HEK293T (cell line): ENCODE measurements around the gene CA11.
A peak's percentile ranks its signal among the peaks of the same experiment; 100 is the strongest.

Experiments
- CTCF ChIA-PET: fragments of 350-600 bp; formaldehyde crosslinking; extraction: SDS; loops from one replicate; lab custom pipeline; 2021; ENCODE audit warnings: antibody characterized with exemption, inconsistent platforms; lab: Yijun Ruan, JAX
- POLR2A ChIA-PET: fragments of 350-600 bp; formaldehyde crosslinking; extraction: SDS; loops from one replicate; lab custom pipeline; 2020; ENCODE audit warnings: antibody characterized with exemption, inconsistent platforms; lab: Yijun Ruan, JAX
- DNase-seq: peaks from one replicate; pipeline ENCODE4 v3.0.0; 2012; ENCODE audit warnings: mixed read lengths; ENCODE audit errors: extremely low spot score
- ARNT ChIP-seq: fragments of 450-650 bp; IDR thresholded peaks from 2 replicates; pipeline ENCODE4 v1.6.1; 2017; ENCODE audit warnings: mild to moderate bottlenecking
- BHLHE40 ChIP-seq: fragments of 450-650 bp; IDR thresholded peaks from 2 replicates; pipeline ENCODE4 v1.6.1; 2016; ENCODE audit warnings: mild to moderate bottlenecking, moderate library complexity, borderline replicate concordance
- CTBP1 ChIP-seq: fragments of 450-650 bp; IDR thresholded peaks from 2 replicates; pipeline ENCODE4 v1.6.1; 2016; ENCODE audit warnings: borderline replicate concordance
- ELF4 ChIP-seq: fragments of 450-650 bp; IDR thresholded peaks from 2 replicates; pipeline ENCODE4 v1.6.1; 2017; ENCODE audit warnings: antibody characterized with exemption
- FOXA1 ChIP-seq: fragments of 450-650 bp; IDR thresholded peaks from 2 replicates; pipeline ENCODE4 v1.6.1; 2016; ENCODE audit warnings: mild to moderate bottlenecking
- FOXK2 ChIP-seq: fragments of 450-650 bp; IDR thresholded peaks from 2 replicates; pipeline ENCODE4 v1.6.1; 2016; ENCODE audit warnings: mild to moderate bottlenecking
- FOXM1 ChIP-seq: fragments of 450-650 bp; IDR thresholded peaks from 2 replicates; pipeline ENCODE4 v1.6.1; 2017; ENCODE audit warnings: mild to moderate bottlenecking, borderline replicate concordance
- HDGF ChIP-seq: fragments of 450-650 bp; IDR thresholded peaks from 2 replicates; pipeline ENCODE4 v1.6.1; 2017; ENCODE audit warnings: antibody characterized with exemption, borderline replicate concordance
- L3MBTL2 ChIP-seq: fragments of 450-650 bp; conservative IDR thresholded peaks from 2 replicates; pipeline ENCODE4 v1.6.1; 2016; ENCODE audit warnings: mild to moderate bottlenecking
- LEF1 ChIP-seq: fragments of 450-650 bp; IDR thresholded peaks from 2 replicates; pipeline ENCODE4 v1.6.1; 2017; ENCODE audit warnings: mild to moderate bottlenecking, borderline replicate concordance
- NFRKB ChIP-seq: fragments of 450-650 bp; IDR thresholded peaks from 2 replicates; pipeline ENCODE4 v1.6.1; 2016; ENCODE audit warnings: mild to moderate bottlenecking, moderate library complexity
- PKNOX1 ChIP-seq: fragments of 450-650 bp; IDR thresholded peaks from 2 replicates; pipeline ENCODE4 v1.6.1; 2016
- SP1 ChIP-seq: fragments of 450-650 bp; IDR thresholded peaks from 2 replicates; pipeline ENCODE4 v1.6.1; 2017
- SUZ12 ChIP-seq: fragments of 450-650 bp; IDR thresholded peaks from 2 replicates; pipeline ENCODE4 v1.6.1; 2016; ENCODE audit warnings: mild to moderate bottlenecking
- TARDBP ChIP-seq: fragments of 450-650 bp; IDR thresholded peaks from 2 replicates; pipeline ENCODE4 v1.6.1; 2016
- ZNF384 ChIP-seq: fragments of 450-650 bp; IDR thresholded peaks from 2 replicates; pipeline ENCODE4 v1.6.1; 2016

Gene CA11

GRCh38 chr19:48615231-48616040, 30.6 kb downstream of the CA11 start:
- ChIA-PET CTCF (no interaction called here), POLR2A (interaction anchor here (0.7 to 2.0 kb wide), 6 partner anchors 9 to 181 kb away, joined by 3 to 6 read pairs (median 4); partner anchors contain the start of gene CA11)
- TF ChIP-seq CTBP1 (no peak), L3MBTL2 (no peak), FOXA1 (no peak), PKNOX1 (no peak), HDGF (no peak), FOXK2 (no peak), FOXM1 (no peak), SP1 (no peak)
- no peak for DNase-seq

- DNase-seq, result peak; percentile 39
- POLR2A ChIA-PET, result interaction anchor here (0.9 to 1.3 kb wide), 3 partner anchors 9 to 181 kb away, joined by 3 to 6 read pairs (median 4); no protein-coding TSS in a partner anchor
- CTCF ChIA-PET, result no interaction called here
- no peak for TF ChIP-seq CTBP1
- TF ChIP-seq PKNOX1, result no peak
- no peak for TF ChIP-seq SP1
- TF ChIP-seq TARDBP, result no peak
These were observed 31.4 kb downstream of the CA11 start, which contains the start of gene FAM83E for GRCh38 chr19:48614436-48615230. Gene FAM83E, minus strand, starts transcription at chr19:48615076. Its CDS starts 1,704 bp downstream, at chr19:48613372.

GRCh38 chr19:48613852-48614435, 32.0 kb downstream of the CA11 start:
- POLR2A ChIA-PET, result interaction anchor here (0.9 to 1.3 kb wide), 2 partner anchors 10 to 182 kb away, joined by 3 to 4 read pairs; no protein-coding TSS in a partner anchor
- TF ChIP-seq NFRKB (no peak), HDGF (no peak), TARDBP (no peak), BHLHE40 (no peak), L3MBTL2 (no peak; the same call in 1 of the 2 replicates), LEF1 (no peak), ELF4 (peak; percentile 41)
- CTCF ChIA-PET, result no interaction called here
- DNase-seq, result no peak

- no peak for DNase-seq
- CTCF ChIA-PET, result no interaction called here
- no peak for TF ChIP-seq BHLHE40
- TF ChIP-seq SUZ12, result no peak
- no peak for TF ChIP-seq TARDBP
- no peak for TF ChIP-seq FOXK2
- no peak for TF ChIP-seq NFRKB
- no peak for TF ChIP-seq HDGF
- no peak for TF ChIP-seq ELF4
- TF ChIP-seq SP1, result no peak
- no peak for TF ChIP-seq CTBP1
- no peak for TF ChIP-seq FOXM1
- TF ChIP-seq L3MBTL2, result no peak
- TF ChIP-seq ZNF384, result no peak
- TF ChIP-seq FOXA1, result no peak
- TF ChIP-seq PKNOX1, result no peak
- no peak for TF ChIP-seq ARNT
- no peak for TF ChIP-seq LEF1
- POLR2A ChIA-PET, result interaction anchor here (0.9 to 1.1 kb wide), 2 partner anchors 11 to 21 kb away, joined by 3 to 4 read pairs; no protein-coding TSS in a partner anchor
These were observed 32.7 kb downstream of the CA11 start for GRCh38 chr19:48613024-48613851.

GRCh38 chr19:48611872-48612271, 34.1 kb downstream of the CA11 start:
- DNase-seq, result no peak
- POLR2A ChIA-PET, result no interaction called here
- CTCF ChIA-PET, result no interaction called here
- no peak for TF ChIP-seq LEF1
- TF ChIP-seq ZNF384, result no peak
- TF ChIP-seq SUZ12, result no peak
- TF ChIP-seq HDGF, result no peak
- TF ChIP-seq FOXM1, result no peak
- TF ChIP-seq PKNOX1, result no peak
- no peak for TF ChIP-seq FOXK2
- TF ChIP-seq ARNT, result no peak
- TF ChIP-seq NFRKB, result no peak
- TF ChIP-seq BHLHE40, result no peak
- TF ChIP-seq TARDBP, result no peak
- TF ChIP-seq FOXA1, result no peak
- TF ChIP-seq SP1, result no peak
